ENCODE data around the gene HS3ST2. TPM values are rescaled to one million over a fixed set of nuclear protein-coding genes. Genes with fewer than 3 reads are reported as not detected.

Gene HS3ST2
- total and polyA plus RNA-seq, 2 experiments from 2014 or later: 1.4 to 3.2 TPM

- Mint-ChIP-seq H3K36me3 (ENCODE audit: low read depth) (peaks cover 24% of the 10 kb centered on the region), H3K27ac (no peak overlapping the region), H3K9me3 (peaks cover 38% of the 10 kb centered on the region), H3K4me1 (peaks cover 5% of the 10 kb centered on the region), H3K4me3 (no peak overlapping the region), H3K27me3 (ENCODE audit: insufficient read depth, low read depth, poor library complexity) (peaks cover 3% of the 10 kb centered on the region)
- TF ChIP-seq ZNF462 (CRISPR knock-in tag; IDR thresholded peaks at IDR 0.05): no peak
- TF ChIP-seq CTCF (conservative IDR thresholded peaks at IDR 0.05; ENCODE audit: low read depth in 2 of 2): no peak
- TF ChIP-seq POLR2AphosphoS5 (IDR thresholded peaks at IDR 0.05; ENCODE audit: low read depth): no peak
- no peak for TF ChIP-seq REST (IDR thresholded peaks at IDR 0.05; ENCODE audit: unreplicated experiment)
- no peak for TF ChIP-seq NANOG (IDR thresholded peaks at IDR 0.05; ENCODE audit: borderline replicate concordance)
- TF ChIP-seq STAT1 (IDR thresholded peaks at IDR 0.05; ENCODE audit: unreplicated experiment): no peak
- no peak for TF ChIP-seq ZNF331 (CRISPR knock-in tag; IDR thresholded peaks at IDR 0.05; ENCODE audit: low read depth)
- TF ChIP-seq ZNF114 (CRISPR knock-in tag; IDR thresholded peaks at IDR 0.05): no peak
- TF ChIP-seq EZH2 (IDR thresholded peaks at IDR 0.05; ENCODE audit: low read depth, unreplicated experiment): no peak
- TF ChIP-seq EZH2phosphoT487 (IDR thresholded peaks at IDR 0.05; ENCODE audit: unreplicated experiment): no peak
- no peak for TF ChIP-seq ETS1 (IDR thresholded peaks at IDR 0.05)
- H3K79me2 ChIP-seq (replicated peaks; ENCODE audit: insufficient read depth): no peaks in the 10 kb centered on the region
- H2AFZ ChIP-seq: no peak overlapping the region
- no peaks in the 10 kb centered on the region for H3F3A ChIP-seq (replicated peaks; ENCODE audit: low read depth)
- DNase-seq (ENCODE audit: low spot score) (no peak), ATAC-seq (no peak)
- no peak overlapping the region for H3K4me2 ChIP-seq
- no peaks in the 10 kb centered on the region for H4K20me1 ChIP-seq (replicated peaks; ENCODE audit: insufficient read depth)
- H3K27ac ChIP-seq (ENCODE audit: low read depth): no peak overlapping the region
- no peak overlapping the region for H3K4me3 ChIP-seq
- no peaks in the 10 kb centered on the region for H3K27me3 ChIP-seq (ENCODE audit: insufficient read depth)
- no peaks in the 10 kb centered on the region; the same call in 1 of the 2 replicates for H3K36me3 ChIP-seq (ENCODE audit: insufficient read depth)
- H3K4me1 ChIP-seq (ENCODE audit: insufficient read depth): peaks cover 5% of the 10 kb centered on the region; the same call in 1 of the 2 replicates
- H3K9me2 ChIP-seq (ENCODE audit: insufficient read depth): peaks cover 14% of the 10 kb centered on the region
Measured at GRCh38 chr16:22961206-22961605, 147.2 kb downstream of the HS3ST2 start.

Measured in GM23338 (cell line).